Thyroid gland (tissue), 4 donors: ENCODE data around the gene PLCD1. TPM values are rescaled to one million over a fixed set of nuclear protein-coding genes. Genes with fewer than 3 reads are reported as not detected.

Experiments
- DNase-seq, 2 donors: peaks; one replicate each; pipeline ENCODE4 v3.0.0-alpha.2; 2019
- H3K27ac ChIP-seq, 3 donors: fragments of 200-600 bp; sonication (generic); 1 replicate in 2 of 3; 2 replicates in 1 of 3; pipeline ENCODE4 v1.5.1; 2016 to 2019; ENCODE audit warnings: mild to moderate bottlenecking in 1 of 3, moderate library complexity in 1 of 3
- H3K27me3 ChIP-seq: fragments of 200-600 bp; sonication (generic); one replicate; pipeline ENCODE4 v1.5.1; 2019
- H3K36me3 ChIP-seq, 2 donors: fragments of 200-600 bp; sonication (generic); one replicate each; pipeline ENCODE4 v1.5.1; 2016 to 2019
- H3K4me1 ChIP-seq, 2 donors: fragments of 200-600 bp; sonication (generic); one replicate each; pipeline ENCODE4 v1.5.1; 2017 to 2019
- H3K4me3 ChIP-seq, 3 donors: fragments of 200-600 bp; sonication (generic); replicated peaks in 1 of 3; 1 replicate in 2 of 3; 2 replicates in 1 of 3; pipeline ENCODE4 v1.5.1; 2016; ENCODE audit warnings: mild to moderate bottlenecking in 1 of 3
- H3K9me3 ChIP-seq: fragments of 200-600 bp; sonication (generic); one replicate; pipeline ENCODE4 v1.5.1; 2017
- CTCF ChIP-seq, 6 experiments: fragments of 200-600 bp in 3 of 6; fragments of 450-650 bp in 3 of 6; sonication (generic) in 3 of 6; IDR thresholded peaks; one replicate each; pipeline ENCODE4 v1.5.1; 2016 to 2019; ENCODE audit warnings: antibody characterized with exemption in 6 of 6, mild to moderate bottlenecking in 2 of 6, inconsistent platforms in 1 of 6, moderate library complexity in 1 of 6
- POLR2A ChIP-seq, 2 donors: fragments of 450-650 bp; IDR thresholded peaks; one replicate each; pipeline ENCODE4 v1.6.1; 2017; ENCODE audit warnings: antibody characterized with exemption in 2 of 2, mild to moderate bottlenecking in 2 of 2, moderate library complexity in 1 of 2
- WGBS, 2 donors: methylation state at CpG; one replicate each; pipeline ENCODE4 v1.1.5; 2017; 5-methylcytosine and 5-hydroxymethylcytosine counted together
- intact Hi-C: fragments of 100-400 bp; cut with DNase I; formaldehyde crosslinking; loops from one replicate; pipeline ENCODE4 v1.15.1; 2023
- total RNA-seq, 4 donors: library from RNA; depleted of rRNA; stranded (reverse); fragments of >200 nt; gene quantifications; one replicate each; pipeline ENCODE4 v1.2.3, GENCODE V29; 2016

The PLCD1 gene
- total RNA-seq, 4 donors from 2014 or later, result 13.8 to 19.9 (median 16.0) TPM

GRCh38 chr3:38015485-38015884 lies 14.0 kb downstream of the PLCD1 start:
- no peak for TF ChIP-seq CTCF (IDR thresholded peaks at IDR 0.05)
- no peak for TF ChIP-seq POLR2A (IDR thresholded peaks at IDR 0.05)
- Histone ChIP-seq H3K4me1 (no peaks in the 10 kb centered on the region), H3K9me3 (no peaks in the 10 kb centered on the region), H3K36me3 (peaks cover 21 to 34% of the 10 kb centered on the region in 2 donors), H3K27me3 (no peaks in the 10 kb centered on the region), H3K4me3 (no peak overlapping the region), H3K27ac (no peak overlapping the region)
- 89 to 96% methylated on average over 3 of the region's 3 CpGs for WGBS, 2 donors
- no peak for DNase-seq
- intact Hi-C loops, result no loop called here

- DNase-seq, result no peak
- Histone ChIP-seq H3K9me3 (no peaks in the 10 kb centered on the region), H3K36me3 (peaks cover 20 to 24% of the 10 kb centered on the region in 2 donors), H3K27ac (no peak overlapping the region), H3K4me1 (no peaks in the 10 kb centered on the region), H3K27me3 (no peaks in the 10 kb centered on the region), H3K4me3 (no peak overlapping the region)
- intact Hi-C loops, result no loop called here
- no peak for TF ChIP-seq CTCF (IDR thresholded peaks at IDR 0.05)
- TF ChIP-seq POLR2A (IDR thresholded peaks at IDR 0.05), result no peak
- WGBS, 2 donors, result 88 to 97% methylated on average over 1 to 6 of the region's 21 CpGs
These were observed 18.3 kb downstream of the PLCD1 start for GRCh38 chr3:38011111-38011510.

- DNase-seq, result no peak
- H3K27me3 ChIP-seq, result no peaks in the 10 kb centered on the region
- H3K9me3 ChIP-seq, result no peaks in the 10 kb centered on the region
- peaks cover 10 to 13% of the 10 kb centered on the region in 2 donors for H3K36me3 ChIP-seq
- H3K4me3 ChIP-seq, result no peak overlapping the region
- TF ChIP-seq CTCF (IDR thresholded peaks at IDR 0.05) (no peak), POLR2A (IDR thresholded peaks at IDR 0.05) (no peak)
- H3K4me1 ChIP-seq, result peaks cover 8 to 10% of the 10 kb centered on the region in 2 donors
- no peak overlapping the region for H3K27ac ChIP-seq
- intact Hi-C loops, result no loop called here
- WGBS, 2 donors, result 89 to 90% methylated on average over 23 to 24 of the region's 27 CpGs
These were observed 19.4 kb downstream of the PLCD1 start for GRCh38 chr3:38009807-38010591.

GRCh38 chr3:38008971-38009580 lies 20.4 kb downstream of the PLCD1 start:
- TF ChIP-seq POLR2A (IDR thresholded peaks at IDR 0.05) (no peak), CTCF (IDR thresholded peaks at IDR 0.05) (no peak)
- no peak overlapping the region for H3K4me3 ChIP-seq
- H3K27ac ChIP-seq, result no peak overlapping the region
- H3K4me1 ChIP-seq, result peaks cover 16 to 19% of the 10 kb centered on the region in 2 donors
- H3K9me3 ChIP-seq, result no peaks in the 10 kb centered on the region
- intact Hi-C loops, result no loop called here
- peaks cover 10 to 13% of the 10 kb centered on the region in 2 donors for H3K36me3 ChIP-seq
- H3K27me3 ChIP-seq, result no peaks in the 10 kb centered on the region
- WGBS, 2 donors, result 89 to 92% methylated on average over 13 to 16 of the region's 16 CpGs
- DNase-seq, result no peak

GRCh38 chr3:38008191-38008701 lies 21.2 kb downstream of the PLCD1 start:
- H3K36me3 ChIP-seq, result peaks cover 10 to 13% of the 10 kb centered on the region in 2 donors
- TF ChIP-seq POLR2A (IDR thresholded peaks at IDR 0.05), result no peak
- TF ChIP-seq CTCF (IDR thresholded peaks at IDR 0.05), result no peak
- H3K4me1 ChIP-seq, result peaks cover 20 to 27% of the 10 kb centered on the region in 2 donors
- WGBS, 2 donors, result 93 to 96% methylated on average over 9 to 16 of the region's 19 CpGs
- H3K4me3 ChIP-seq, result no peak overlapping the region
- H3K27me3 ChIP-seq, result no peaks in the 10 kb centered on the region
- no peak overlapping the region for H3K27ac ChIP-seq
- no peaks in the 10 kb centered on the region for H3K9me3 ChIP-seq
- intact Hi-C loops, result no loop called here
- DNase-seq, result no peak
